Dermis microvascular lymphatic vessel endothelial cell (primary cell): Measurements from ENCODE around the gene TMEM135. TPM values are rescaled to one million over a fixed set of nuclear protein-coding genes. Genes with fewer than 3 reads are reported as not detected.
"Not testable (repeated sequence)": the region's sequence is repeated elsewhere in the genome, so short reads cannot be mapped to it uniquely, and the experiment has no call there.

Experiments used
- DNase-seq, 2 donors: peaks; one replicate each; pipeline versions ENCODE4 v3.0.0 to v3.0.0-alpha.2; 2010; ENCODE audit warnings: low read depth in 2 of 2
- total RNA-seq: library from RNA; depleted of rRNA; stranded (reverse); fragments of >200 nt; gene quantifications from 2 replicates; pipeline ENCODE4 v1.2.1, GENCODE V29; 2014

TMEM135 gene
- 18.3 and 25.8 TPM in 2 replicates for total RNA-seq

GRCh38 chr11:87037450-87038234 lies at the start of gene TMEM135:
Gene TMEM135 (plus strand): TSS chr11:87037934. CDS start chr11:87038046, 112 bp downstream.
- peak; percentile 77 to 92 for DNase-seq

- DNase-seq, result no peak
Measured at GRCh38 chr11:86988351-86988881, 49.3 kb upstream of the TMEM135 start.

- no peak for DNase-seq
Measured at GRCh38 chr11:86990031-86990430, 47.7 kb upstream of the TMEM135 start.

GRCh38 chr11:86990515-86990914 lies 47.2 kb upstream of the TMEM135 start:
- no peak for DNase-seq

- DNase-seq, result no peak
Measured at GRCh38 chr11:86991341-86991740, 46.4 kb upstream of the TMEM135 start.

- DNase-seq, result not testable (repeated sequence)
Measured at GRCh38 chr11:86992340-86992739, 45.4 kb upstream of the TMEM135 start.

GRCh38 chr11:86993031-86993430 lies 44.7 kb upstream of the TMEM135 start:
- no peak for DNase-seq

GRCh38 chr11:86996953-86997570 lies 40.7 kb upstream of the TMEM135 start:
- DNase-seq, result no peak

- DNase-seq, result no peak
Measured at GRCh38 chr11:86999388-86999787, 38.3 kb upstream of the TMEM135 start.

- DNase-seq, result no peak
Measured at GRCh38 chr11:86999859-87000753, 37.6 kb upstream of the TMEM135 start.

- DNase-seq, result no peak
Measured at GRCh38 chr11:87002918-87003317, 34.8 kb upstream of the TMEM135 start.

GRCh38 chr11:87004281-87004680 lies 33.5 kb upstream of the TMEM135 start:
- DNase-seq, result not testable (repeated sequence)

GRCh38 chr11:87005569-87005921 lies 32.2 kb upstream of the TMEM135 start:
- no peak for DNase-seq

- no peak for DNase-seq
Measured at GRCh38 chr11:87006035-87006434, 31.7 kb upstream of the TMEM135 start.

- DNase-seq, result no peak
Measured at GRCh38 chr11:87007963-87008362, 29.8 kb upstream of the TMEM135 start.

- DNase-seq, result no peak
Measured at GRCh38 chr11:87012089-87012488, 25.6 kb upstream of the TMEM135 start.

- no peak for DNase-seq
Measured at GRCh38 chr11:87012673-87013072, 25.1 kb upstream of the TMEM135 start.

- peak in 1 of 2 donors; percentile 80 for DNase-seq
Measured at GRCh38 chr11:87013912-87014825, 23.6 kb upstream of the TMEM135 start.

- DNase-seq, result no peak
Measured at GRCh38 chr11:87015645-87016044, 22.1 kb upstream of the TMEM135 start.

- peak in 1 of 2 donors; percentile 24 for DNase-seq
Measured at GRCh38 chr11:87019613-87020271, 18.0 kb upstream of the TMEM135 start.
